A673 (cell line): Measurements from ENCODE around the gene MR1. TPM values are rescaled to one million over a fixed set of nuclear protein-coding genes. Genes with fewer than 3 reads are reported as not detected.
A peak's percentile ranks its signal among the peaks of the same experiment; 100 is the strongest.

Experiments
- BruUV-seq: library from RNA; stranded (reverse); fragments of 400-500 nt; replicated peaks from 2 replicates; lab custom pipeline; 2021; lab: Mats Ljungman, UMichigan
- CTCF ChIA-PET: fragments of 300-600 bp; sonication (Branson Sonifier 250); formaldehyde crosslinking; loops from one replicate; lab custom pipeline; 2022; ENCODE audit warnings: antibody characterized with exemption; lab: Charles Lee
- POLR2A ChIA-PET: fragments of 300-600 bp; sonication (Branson Sonifier 250); formaldehyde crosslinking; loops from one replicate; lab custom pipeline; 2022; ENCODE audit warnings: antibody characterized with exemption; ENCODE audit not compliant: low non-redundant PET; lab: Charles Lee
- DNase-seq: peaks from one replicate; pipeline ENCODE4 v3.0.0-alpha.2; 2015; ENCODE audit warnings: low spot score
- H3K27ac ChIP-seq: fragments of 200-600 bp; sonication (generic); 2 replicates; pipeline ENCODE4 v1.5.1; 2016; ENCODE audit warnings: mixed run types, low read depth, mild to moderate bottlenecking, mixed read lengths, antibody characterized with exemption, low read length; ENCODE audit not compliant: poor library complexity, severe bottlenecking
- H3K27me3 ChIP-seq: fragments of 200-600 bp; sonication (generic); replicated peaks from 2 replicates; pipeline ENCODE4 v1.6.1; 2017; ENCODE audit warnings: mixed run types, low read depth, mild to moderate bottlenecking, mixed read lengths, antibody characterized with exemption, low read length; ENCODE audit not compliant: insufficient read depth, poor library complexity
- H3K36me3 ChIP-seq: fragments of 200-600 bp; sonication (generic); 2 replicates; pipeline ENCODE4 v1.6.1; 2016; ENCODE audit warnings: mixed run types, mild to moderate bottlenecking, mixed read lengths, antibody characterized with exemption, low read length; ENCODE audit not compliant: insufficient read depth, poor library complexity, severe bottlenecking
- H3K4me1 ChIP-seq: fragments of 200-600 bp; sonication (generic); 2 replicates; pipeline ENCODE4 v1.6.1; 2017; ENCODE audit warnings: mixed run types, mild to moderate bottlenecking, mixed read lengths, antibody characterized with exemption, low read length; ENCODE audit not compliant: insufficient read depth, poor library complexity, severe bottlenecking
- H3K4me3 ChIP-seq: fragments of 200-600 bp; sonication (generic); 2 replicates; pipeline ENCODE4 v1.5.1; 2016; ENCODE audit warnings: low read depth, mixed run types, mild to moderate bottlenecking, mixed read lengths, low read length; ENCODE audit not compliant: poor library complexity, severe bottlenecking
- H3K9me3 ChIP-seq: fragments of 200-600 bp; sonication (generic); 2 replicates; pipeline ENCODE4 v1.6.1; 2016; ENCODE audit warnings: mixed run types, low read depth, mild to moderate bottlenecking, mixed read lengths, antibody characterized with exemption, low read length; ENCODE audit not compliant: poor library complexity, severe bottlenecking
- CTCF ChIP-seq: fragments of 300-800, 200-600 bp; sonication (generic); conservative IDR thresholded peaks from 2 replicates; pipeline ENCODE4 v1.5.1; 2017; ENCODE audit warnings: low read depth, mild to moderate bottlenecking, antibody characterized with exemption, low read length, moderate library complexity, mixed read lengths
- EZH2 ChIP-seq: fragments of 200-600 bp; sonication (generic); IDR thresholded peaks from 2 replicates; pipeline ENCODE4 v1.6.1; 2017; ENCODE audit warnings: borderline replicate concordance, low read depth, mild to moderate bottlenecking, mixed read lengths, antibody characterized with exemption, low read length; ENCODE audit not compliant: poor library complexity, severe bottlenecking
- intact Hi-C: fragments of 100-400 bp; cut with micrococcal nuclease; formaldehyde crosslinking; loops from one replicate; pipeline ENCODE4 v1.10.0; 2022; ENCODE audit not compliant: unreplicated experiment
- total RNA-seq: library from RNA; stranded (reverse); gene quantifications from 2 replicates; pipeline ENCODE4 v1.2.3, GENCODE V29; 2021

Gene MR1
- total RNA-seq, 1 experiment from 2014 or later = 2.6 TPM

DNA sequence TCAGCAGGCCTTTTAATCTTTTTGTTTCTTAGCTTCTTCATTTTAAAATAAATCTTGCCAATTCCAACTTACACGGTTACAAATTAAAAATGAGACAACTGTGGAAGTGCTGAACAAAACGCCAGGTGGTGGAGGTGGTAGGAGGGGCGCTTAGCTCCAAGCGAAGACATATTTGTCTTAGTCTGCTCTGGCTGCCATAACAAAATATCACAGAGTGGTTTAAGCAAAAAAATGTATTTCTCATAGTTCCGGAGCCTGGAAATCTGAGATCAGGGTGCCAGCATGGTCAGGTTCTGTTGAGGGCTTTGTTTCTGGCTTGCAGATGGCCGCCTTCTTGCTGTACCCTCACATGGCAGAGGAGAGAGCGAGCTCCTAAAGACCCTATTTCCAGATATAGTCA lies 69.6 kb downstream of the MR1 start:
- TF ChIP-seq EZH2 (no peak), CTCF (no peak)
- DNase-seq = no peak
- Histone ChIP-seq H3K27me3 (no peaks in the 10 kb centered on the region), H3K9me3 (no peaks in the 10 kb centered on the region), H3K4me1 (peaks cover 76% of the 10 kb centered on the region), H3K36me3 (no peaks in the 10 kb centered on the region), H3K27ac (peak overlapping the region; percentile 93), H3K4me3 (peak overlapping the region; percentile 70)
- ChIA-PET POLR2A (interaction anchor here (0.6 kb wide), 1 partner anchor 665 kb away, joined by 3 read pairs; no protein-coding TSS in a partner anchor), CTCF (no interaction called here)
- BruUV-seq = no TSS peak
- intact Hi-C loops = no loop called here

- BruUV-seq = TSS peak; percentile 66
- peak overlapping the region; percentile 93 for H3K27ac ChIP-seq
Measured at GRCh38 chr1:181104042-181104789, 70.4 kb downstream of the MR1 start.

GRCh38 chr1:181104790-181105133 lies 71.0 kb downstream of the MR1 start:
- POLR2A ChIA-PET = interaction anchor here (0.6 to 1.2 kb wide), 6 partner anchors 14 to 1614 kb away, joined by 3 to 11 read pairs (median 5); no protein-coding TSS in a partner anchor
- intact Hi-C loops = no loop called here

More at GRCh38 chr1:181104042-181104789, 70.4 kb downstream of the MR1 start:
- TF ChIP-seq CTCF (no peak), EZH2 (no peak)
- H3K4me3 ChIP-seq = peak overlapping the region; percentile 70
- H3K4me1 ChIP-seq = peaks cover 68% of the 10 kb centered on the region
- H3K27me3 ChIP-seq = no peaks in the 10 kb centered on the region
- intact Hi-C loops = no loop called here
- H3K36me3 ChIP-seq = no peaks in the 10 kb centered on the region
- ChIA-PET CTCF (no interaction called here), POLR2A (interaction anchor here (0.5 to 1.2 kb wide), 3 partner anchors 15 to 446 kb away, joined by 3 to 4 read pairs (median 3); no protein-coding TSS in a partner anchor)
- no peaks in the 10 kb centered on the region for H3K9me3 ChIP-seq
- DNase-seq = no peak

More at GRCh38 chr1:181104790-181105133, 71.0 kb downstream of the MR1 start:
- no TSS peak for BruUV-seq
- peak overlapping the region; percentile 70 for H3K4me3 ChIP-seq
- H3K27ac ChIP-seq = peak overlapping the region; percentile 93
- CTCF ChIA-PET = interaction anchor here (0.9 kb wide), 1 partner anchor 8 kb away, joined by 8 read pairs; no protein-coding TSS in a partner anchor
- no peaks in the 10 kb centered on the region for H3K9me3 ChIP-seq
- TF ChIP-seq EZH2 (no peak), CTCF (0 out of 2 replicates have a peak, but pooled peaks have one; percentile 23)
- H3K4me1 ChIP-seq = peaks cover 65% of the 10 kb centered on the region
- H3K36me3 ChIP-seq = no peaks in the 10 kb centered on the region
- peak; percentile 67 for DNase-seq
- no peaks in the 10 kb centered on the region for H3K27me3 ChIP-seq
